AG04449 (cell line): Measurements from ENCODE around the gene MTARC2.

Experiments
- CTCF ChIA-PET: fragments of 350-600 bp; formaldehyde crosslinking; extraction: SDS; loops from one replicate; lab custom pipeline; 2021; ENCODE audit warnings: antibody characterized with exemption; lab: Yijun Ruan, JAX
- POLR2A ChIA-PET: fragments of 400-600, 350-600 bp; formaldehyde crosslinking; extraction: SDS; loops from one replicate; lab custom pipeline; 2020; ENCODE audit warnings: antibody characterized with exemption, inconsistent platforms; lab: Yijun Ruan, JAX
- DNase-seq: peaks from one replicate; pipeline ENCODE4 v3.0.0-alpha.2; 2010; ENCODE audit warnings: low read depth, low spot score
- H3K4me3 ChIP-seq: 2 replicates; pipeline ENCODE4 v1.5.1; 2011; ENCODE audit warnings: low read depth, mild to moderate bottlenecking, control low read depth, low read length
- TF ChIP-seq, protein P1 (sequence below): IDR thresholded peaks from one replicate; pipeline ENCODE4 v1.5.1; 2011; ENCODE audit warnings: mild to moderate bottlenecking, moderate library complexity, low read length, control low read depth, inconsistent platforms; ENCODE audit not compliant: insufficient read depth; ENCODE audit errors: missing control alignments

MTARC2 gene

DNA sequence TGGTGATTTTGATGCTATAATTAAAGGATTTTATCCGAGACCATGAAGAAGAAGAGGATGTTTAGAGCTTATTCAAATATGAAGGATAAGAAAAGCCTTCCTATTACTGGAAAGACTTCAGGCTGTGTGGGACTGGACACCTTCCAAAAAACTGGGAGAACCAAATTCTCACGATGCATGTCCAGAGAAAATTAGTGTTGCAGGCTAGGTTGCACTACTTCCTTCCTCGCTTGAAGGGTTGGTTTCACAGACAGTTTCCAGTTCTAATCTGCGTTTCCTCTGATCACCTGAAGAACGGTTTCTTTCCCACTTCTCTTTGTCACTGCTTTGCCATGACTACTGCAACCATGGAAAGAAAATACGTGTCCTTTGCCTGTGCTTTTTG lies 2.0 kb downstream of the MTARC2 start:
- TF ChIP-seq, protein P1, sequence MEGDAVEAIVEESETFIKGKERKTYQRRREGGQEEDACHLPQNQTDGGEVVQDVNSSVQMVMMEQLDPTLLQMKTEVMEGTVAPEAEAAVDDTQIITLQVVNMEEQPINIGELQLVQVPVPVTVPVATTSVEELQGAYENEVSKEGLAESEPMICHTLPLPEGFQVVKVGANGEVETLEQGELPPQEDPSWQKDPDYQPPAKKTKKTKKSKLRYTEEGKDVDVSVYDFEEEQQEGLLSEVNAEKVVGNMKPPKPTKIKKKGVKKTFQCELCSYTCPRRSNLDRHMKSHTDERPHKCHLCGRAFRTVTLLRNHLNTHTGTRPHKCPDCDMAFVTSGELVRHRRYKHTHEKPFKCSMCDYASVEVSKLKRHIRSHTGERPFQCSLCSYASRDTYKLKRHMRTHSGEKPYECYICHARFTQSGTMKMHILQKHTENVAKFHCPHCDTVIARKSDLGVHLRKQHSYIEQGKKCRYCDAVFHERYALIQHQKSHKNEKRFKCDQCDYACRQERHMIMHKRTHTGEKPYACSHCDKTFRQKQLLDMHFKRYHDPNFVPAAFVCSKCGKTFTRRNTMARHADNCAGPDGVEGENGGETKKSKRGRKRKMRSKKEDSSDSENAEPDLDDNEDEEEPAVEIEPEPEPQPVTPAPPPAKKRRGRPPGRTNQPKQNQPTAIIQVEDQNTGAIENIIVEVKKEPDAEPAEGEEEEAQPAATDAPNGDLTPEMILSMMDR, result no peak
- ChIA-PET POLR2A (no interaction called here), CTCF (interaction anchor here (1.0 to 4.5 kb wide), 2 partner anchors 16 to 25 kb away, joined by 3 to 36 read pairs; no protein-coding TSS in a partner anchor)
- no peak for DNase-seq
- H3K4me3 ChIP-seq, result no peak overlapping the region

DNA sequence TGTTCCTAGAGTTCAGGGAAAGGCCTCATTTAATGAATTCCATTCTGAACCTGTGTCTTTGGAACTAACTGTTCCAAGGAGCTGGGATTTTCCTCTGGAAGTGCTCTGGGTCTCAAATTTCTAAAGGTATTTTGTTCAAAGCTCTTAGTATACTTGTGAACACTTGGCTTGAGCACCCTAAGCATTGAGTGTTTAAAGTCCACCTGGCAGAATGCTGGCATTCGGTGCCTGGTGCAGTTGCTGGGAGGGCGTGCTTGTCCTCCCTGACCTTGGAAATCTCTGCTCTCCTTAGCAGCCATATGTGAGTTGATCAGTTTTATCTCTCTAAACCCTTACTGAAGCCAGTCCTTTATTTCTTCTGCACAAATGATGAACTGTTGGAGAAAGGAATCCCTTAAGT lies 3.0 kb downstream of the MTARC2 start:
- no peak overlapping the region for H3K4me3 ChIP-seq
- DNase-seq, result no peak
- ChIA-PET POLR2A (no interaction called here), CTCF (no interaction called here)
- TF ChIP-seq, protein P1, result no peak

DNA sequence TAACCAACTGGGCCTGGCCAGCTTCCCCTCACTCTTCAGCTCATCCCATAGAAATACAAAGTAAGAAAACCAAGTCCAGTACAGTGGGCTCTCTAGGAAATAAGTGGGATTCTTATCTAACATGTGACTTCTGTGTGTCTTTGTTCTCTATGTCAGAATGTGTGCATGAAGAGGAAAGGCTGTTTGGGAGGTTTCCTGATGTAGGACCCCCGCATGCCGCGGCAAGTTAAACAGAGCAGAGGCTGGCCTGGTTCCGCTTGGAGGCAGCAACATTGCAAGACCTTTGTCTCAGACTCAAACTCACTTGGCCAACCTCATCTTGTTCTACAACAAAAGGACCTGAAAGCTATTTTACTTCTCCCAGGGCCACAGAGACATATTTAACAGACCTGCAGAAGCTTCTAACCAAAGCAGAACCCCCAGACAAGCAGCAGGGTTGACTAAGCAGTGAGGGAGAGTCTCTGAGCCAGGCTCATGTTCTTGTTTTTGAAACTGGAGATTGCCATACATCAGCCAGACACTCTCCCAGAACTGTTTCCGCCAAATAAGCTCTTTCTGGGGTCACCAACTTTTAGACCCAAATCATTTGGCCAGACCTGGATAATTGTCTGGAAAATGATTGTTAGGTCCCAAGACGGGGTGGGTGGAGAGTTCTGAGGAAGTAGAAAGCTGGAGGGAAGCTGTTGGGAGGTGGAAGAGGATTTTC lies 6.2 kb downstream of the MTARC2 start:
- H3K4me3 ChIP-seq, result no peak overlapping the region
- CTCF ChIA-PET, result interaction anchor here (1.3 to 6.7 kb wide), 3 partner anchors 20 to 473 kb away, joined by 4 to 59 read pairs (median 5); no protein-coding TSS in a partner anchor
- POLR2A ChIA-PET, result no interaction called here
- DNase-seq, result no peak
- TF ChIP-seq, protein P1, result no peak

DNA sequence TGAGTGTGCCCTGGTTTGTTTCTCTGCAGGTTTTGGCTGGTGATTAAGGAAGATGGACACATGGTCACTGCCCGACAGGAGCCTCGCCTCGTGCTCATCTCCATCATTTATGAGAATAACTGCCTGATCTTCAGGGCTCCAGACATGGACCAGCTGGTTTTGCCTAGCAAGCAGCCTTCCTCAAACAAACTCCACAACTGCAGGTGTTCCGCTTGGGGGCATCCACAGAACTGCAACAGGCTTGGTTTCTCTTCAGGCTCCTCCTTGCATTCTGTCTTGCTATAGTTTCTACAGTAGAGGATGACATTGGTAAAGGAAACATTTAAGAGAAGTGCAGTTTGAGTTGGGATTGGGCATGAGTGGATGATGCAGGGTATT lies 6.8 kb downstream of the MTARC2 start:
- no peak for DNase-seq
- ChIA-PET POLR2A (no interaction called here), CTCF (interaction anchor here (1.3 to 6.7 kb wide), 3 partner anchors 20 to 474 kb away, joined by 4 to 59 read pairs (median 5); no protein-coding TSS in a partner anchor)
- TF ChIP-seq, protein P1, result no peak
- H3K4me3 ChIP-seq, result no peak overlapping the region

DNA sequence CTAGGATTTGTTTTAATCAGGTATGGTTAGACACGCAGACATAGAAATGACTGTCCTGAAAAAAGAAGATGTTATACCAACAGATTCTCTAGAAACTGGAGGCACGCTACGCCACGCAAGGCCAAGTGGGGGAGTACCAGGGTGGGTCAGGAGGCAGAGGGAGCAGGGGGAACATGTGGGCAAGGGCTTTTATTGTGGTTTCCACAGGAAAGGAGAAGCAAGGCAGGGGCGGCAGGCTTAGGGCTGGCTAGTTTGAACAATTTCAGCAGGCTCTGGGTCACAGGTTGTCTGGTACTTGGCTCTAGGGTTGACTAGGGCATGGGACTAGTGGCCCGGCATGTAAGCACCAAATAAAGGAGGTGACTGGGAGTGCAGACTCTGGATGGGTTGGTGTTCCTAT lies 7.2 kb downstream of the MTARC2 start:
- DNase-seq, result no peak
- CTCF ChIA-PET, result interaction anchor here (1.4 to 6.7 kb wide), 2 partner anchors 19 to 474 kb away, joined by 4 to 59 read pairs; no protein-coding TSS in a partner anchor
- H3K4me3 ChIP-seq, result no peak overlapping the region
- POLR2A ChIA-PET, result no interaction called here
- TF ChIP-seq, protein P1, result no peak

DNA sequence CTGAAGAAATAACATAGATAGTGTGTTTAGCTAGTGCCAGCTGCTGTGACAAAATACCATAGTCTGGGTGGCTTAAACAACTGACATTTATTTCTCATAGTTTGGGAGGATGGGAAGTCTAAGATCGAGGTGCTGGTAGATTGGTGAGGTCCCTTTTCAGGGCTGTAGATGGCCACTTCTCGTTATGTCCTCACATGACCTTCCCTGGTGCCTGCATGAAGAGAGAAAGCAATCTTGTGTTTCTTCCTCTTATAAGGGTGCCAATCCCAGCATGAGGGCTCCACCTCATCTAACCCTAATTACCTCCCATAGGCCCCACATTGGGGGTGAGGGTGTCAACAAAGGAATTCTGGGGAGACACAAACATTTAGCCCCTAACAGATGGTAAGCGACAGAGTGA lies 9.3 kb downstream of the MTARC2 start:
- ChIA-PET CTCF (interaction anchor here (6.7 kb wide), 1 partner anchor 17 kb away, joined by 59 read pairs; no protein-coding TSS in a partner anchor), POLR2A (no interaction called here)
- no peak overlapping the region for H3K4me3 ChIP-seq
- TF ChIP-seq, protein P1, result no peak
- DNase-seq, result no peak
